IMR-90 (cell line): ENCODE results near the gene NT5C1A.

ENCODE experiments used
- CEBPB ChIP-seq: IDR thresholded peaks from 2 replicates; pipeline ENCODE4 v1.6.1; 2012; ENCODE audit warnings: low read depth, low read length, improper control_type of control experiment
- CTCF ChIP-seq: conservative IDR thresholded peaks from 2 replicates; pipeline ENCODE4 v1.5.1; 2012; ENCODE audit warnings: mild to moderate bottlenecking, low read depth, low read length, improper control_type of control experiment
- FOS ChIP-seq: fragments of 150-350 bp; IDR thresholded peaks from 2 replicates; pipeline ENCODE4 v1.6.1; 2016; ENCODE audit warnings: low read depth, low read length
- MAFK ChIP-seq: IDR thresholded peaks from 2 replicates; pipeline ENCODE4 v1.6.1; 2012; ENCODE audit warnings: low read depth, low read length, improper control_type of control experiment
- MAZ ChIP-seq: IDR thresholded peaks from 2 replicates; pipeline ENCODE4 v1.6.1; 2012; ENCODE audit warnings: low read depth, mild to moderate bottlenecking, low read length, improper control_type of control experiment, moderate library complexity, borderline replicate concordance
- POLR2A ChIP-seq: IDR thresholded peaks from 2 replicates; pipeline ENCODE4 v1.6.1; 2012; ENCODE audit warnings: mild to moderate bottlenecking, low read depth, low read length
- RAD21 ChIP-seq: IDR thresholded peaks from 2 replicates; pipeline ENCODE4 v1.6.1; 2012; ENCODE audit warnings: low read length, improper control_type of control experiment
- RCOR1 ChIP-seq: IDR thresholded peaks from 2 replicates; pipeline ENCODE4 v1.6.1; 2012; ENCODE audit warnings: mild to moderate bottlenecking, low read length, improper control_type of control experiment; ENCODE audit not compliant: insufficient replicate concordance
- RFX5 ChIP-seq: IDR thresholded peaks from 2 replicates; pipeline ENCODE4 v1.8.0; 2012; ENCODE audit warnings: low read depth, mild to moderate bottlenecking, low read length, moderate library complexity
- SMC3 ChIP-seq: fragments of 150-350 bp; IDR thresholded peaks from 2 replicates; pipeline ENCODE4 v1.6.1; 2016; ENCODE audit warnings: low read depth, mild to moderate bottlenecking, antibody characterized with exemption, low read length, moderate library complexity
- TF ChIP-seq, protein P1 (sequence below): fragments of 150-350 bp; IDR thresholded peaks from 2 replicates; pipeline ENCODE4 v1.6.1; 2017; ENCODE audit warnings: mild to moderate bottlenecking, antibody characterized with exemption, low read length, low read depth

GRCh38 chr1:39701049-39701439, 29.1 kb upstream of the NT5C1A start:
- no peak for TF ChIP-seq RCOR1
- no peak for TF ChIP-seq FOS
- no peak for TF ChIP-seq POLR2A
- no peak for TF ChIP-seq RFX5
- no peak for TF ChIP-seq CTCF
- no peak for TF ChIP-seq SMC3
- no peak for TF ChIP-seq MAZ
- TF ChIP-seq CEBPB = no peak
- no peak for TF ChIP-seq MAFK
- TF ChIP-seq RAD21 = no peak
- TF ChIP-seq, protein P1, sequence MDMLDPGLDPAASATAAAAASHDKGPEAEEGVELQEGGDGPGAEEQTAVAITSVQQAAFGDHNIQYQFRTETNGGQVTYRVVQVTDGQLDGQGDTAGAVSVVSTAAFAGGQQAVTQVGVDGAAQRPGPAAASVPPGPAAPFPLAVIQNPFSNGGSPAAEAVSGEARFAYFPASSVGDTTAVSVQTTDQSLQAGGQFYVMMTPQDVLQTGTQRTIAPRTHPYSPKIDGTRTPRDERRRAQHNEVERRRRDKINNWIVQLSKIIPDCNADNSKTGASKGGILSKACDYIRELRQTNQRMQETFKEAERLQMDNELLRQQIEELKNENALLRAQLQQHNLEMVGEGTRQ = no peak
